Calu3 (cell line): ENCODE data around the gene CDK12. TPM values are rescaled to one million over a fixed set of nuclear protein-coding genes. Genes with fewer than 3 reads are reported as not detected.
"Not testable (repeated sequence)": the region's sequence is repeated elsewhere in the genome, so short reads cannot be mapped to it uniquely, and the experiment has no call there.

Experiments used
- BruUV-seq: library from RNA; stranded (reverse); fragments of 400-500 nt; replicated peaks from 2 replicates; lab custom pipeline; 2021; lab: Mats Ljungman, UMichigan
- CTCF ChIA-PET: fragments of 300-600 bp; sonication (Branson Sonifier 250); formaldehyde crosslinking; loops from one replicate; lab custom pipeline; 2022; ENCODE audit warnings: antibody characterized with exemption; lab: Charles Lee
- DNase-seq: peaks from one replicate; pipeline ENCODE4 v3.0.0; 2022
- H3K27ac Mint-ChIP-seq: one replicate; pipeline ENCODE4 v1.8.0; 2022; ENCODE audit warnings: mixed read lengths; ENCODE audit not compliant: unreplicated experiment
- H3K27me3 Mint-ChIP-seq: one replicate; pipeline ENCODE4 v1.8.0; 2022; ENCODE audit warnings: mixed read lengths; ENCODE audit not compliant: unreplicated experiment
- H3K36me3 Mint-ChIP-seq: one replicate; pipeline ENCODE4 v1.8.0; 2022; ENCODE audit warnings: mild to moderate bottlenecking, moderate library complexity, mixed read lengths; ENCODE audit not compliant: insufficient read depth, unreplicated experiment
- H3K4me1 Mint-ChIP-seq: one replicate; pipeline ENCODE4 v1.8.0; 2022; ENCODE audit warnings: mild to moderate bottlenecking, low read depth, mixed read lengths; ENCODE audit not compliant: unreplicated experiment
- H3K4me3 Mint-ChIP-seq: one replicate; pipeline ENCODE4 v1.8.0; 2022; ENCODE audit warnings: mild to moderate bottlenecking, low read depth, moderate library complexity, mixed read lengths; ENCODE audit not compliant: unreplicated experiment
- H3K9me3 Mint-ChIP-seq: one replicate; pipeline ENCODE4 v1.8.0; 2022; ENCODE audit warnings: low read depth, mixed read lengths; ENCODE audit not compliant: unreplicated experiment
- intact Hi-C: fragments of 100-400 bp; cut with micrococcal nuclease; formaldehyde crosslinking; loops from one replicate; pipeline ENCODE4 v1.10.0; 2022; ENCODE audit not compliant: unreplicated experiment
- total RNA-seq: library from RNA; stranded (reverse); gene quantifications from 2 replicates; pipeline ENCODE4 v1.2.3, GENCODE V29; 2022
- TF ChIP-seq, protein P1 (sequence below): fragments of 200-600 bp; IDR thresholded peaks from one replicate; pipeline ENCODE4 v1.8.0; 2022; ENCODE audit warnings: antibody characterized with exemption; ENCODE audit not compliant: unreplicated experiment

The CDK12 gene
- total RNA-seq, 1 experiment from 2014 or later, result 321 TPM

DNA sequence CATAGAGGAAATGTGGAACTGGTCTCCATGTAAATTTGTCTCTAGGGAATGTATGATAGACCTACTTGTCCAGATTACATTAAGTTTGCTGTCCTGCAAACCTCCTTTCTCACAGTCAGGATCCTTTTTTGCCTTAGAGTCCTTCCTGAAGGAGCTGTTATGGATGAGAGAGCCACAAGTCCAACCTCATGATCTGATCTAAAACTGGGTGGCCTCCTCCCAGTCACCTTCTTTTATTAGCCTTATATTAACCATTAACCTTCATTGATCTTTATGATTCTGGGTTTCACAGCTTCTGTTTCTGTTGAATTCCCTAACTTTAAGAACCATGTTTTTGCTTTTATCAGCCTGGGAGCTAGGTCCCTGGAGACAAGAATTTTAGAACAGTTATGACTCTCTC lies 82.4 kb downstream of the CDK12 start:
- DNase-seq, result peak; percentile 44
- Mint-ChIP-seq H3K4me1 (peaks cover 16% of the 10 kb centered on the region), H3K27ac (peak overlapping the region; percentile 3), H3K4me3 (no peak overlapping the region), H3K36me3 (peaks cover 35% of the 10 kb centered on the region), H3K9me3 (no peaks in the 10 kb centered on the region), H3K27me3 (no peaks in the 10 kb centered on the region)
- TF ChIP-seq, protein P1, sequence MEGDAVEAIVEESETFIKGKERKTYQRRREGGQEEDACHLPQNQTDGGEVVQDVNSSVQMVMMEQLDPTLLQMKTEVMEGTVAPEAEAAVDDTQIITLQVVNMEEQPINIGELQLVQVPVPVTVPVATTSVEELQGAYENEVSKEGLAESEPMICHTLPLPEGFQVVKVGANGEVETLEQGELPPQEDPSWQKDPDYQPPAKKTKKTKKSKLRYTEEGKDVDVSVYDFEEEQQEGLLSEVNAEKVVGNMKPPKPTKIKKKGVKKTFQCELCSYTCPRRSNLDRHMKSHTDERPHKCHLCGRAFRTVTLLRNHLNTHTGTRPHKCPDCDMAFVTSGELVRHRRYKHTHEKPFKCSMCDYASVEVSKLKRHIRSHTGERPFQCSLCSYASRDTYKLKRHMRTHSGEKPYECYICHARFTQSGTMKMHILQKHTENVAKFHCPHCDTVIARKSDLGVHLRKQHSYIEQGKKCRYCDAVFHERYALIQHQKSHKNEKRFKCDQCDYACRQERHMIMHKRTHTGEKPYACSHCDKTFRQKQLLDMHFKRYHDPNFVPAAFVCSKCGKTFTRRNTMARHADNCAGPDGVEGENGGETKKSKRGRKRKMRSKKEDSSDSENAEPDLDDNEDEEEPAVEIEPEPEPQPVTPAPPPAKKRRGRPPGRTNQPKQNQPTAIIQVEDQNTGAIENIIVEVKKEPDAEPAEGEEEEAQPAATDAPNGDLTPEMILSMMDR, result no peak
- intact Hi-C loops, result loop anchor here (1.0 kb wide), 2 partner anchors 16 to 80 kb away; no protein-coding TSS in a partner anchor
- no TSS peak for BruUV-seq
- CTCF ChIA-PET, result interaction anchor here (0.6 to 15.3 kb wide), 10 partner anchors 12 to 377 kb away, joined by 3 to 382 read pairs (median 6); no protein-coding TSS in a partner anchor

DNA sequence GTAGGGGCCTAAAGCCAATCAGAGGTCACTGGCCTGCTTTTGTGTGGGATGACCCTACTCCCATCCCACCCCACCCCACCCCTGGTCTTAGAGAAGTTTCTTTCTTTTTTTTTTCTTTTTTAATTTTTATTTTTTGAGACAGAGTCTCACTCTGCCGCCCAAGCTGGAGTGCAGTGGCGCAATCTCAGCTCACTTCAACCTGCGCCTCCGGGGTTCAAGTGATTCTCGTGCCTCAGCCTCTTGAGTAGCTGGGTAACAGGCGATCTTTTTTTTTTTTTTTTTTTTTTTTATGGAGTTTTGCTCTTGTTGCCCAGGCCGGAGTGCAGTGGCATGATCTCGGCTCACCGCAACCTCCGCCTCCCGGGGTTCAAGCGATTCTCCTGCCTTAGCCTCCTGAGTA lies 83.1 kb downstream of the CDK12 start:
- H3K27me3 Mint-ChIP-seq, H3K9me3 Mint-ChIP-seq, DNase-seq, H3K27ac Mint-ChIP-seq, H3K4me3 Mint-ChIP-seq, BruUV-seq, intact Hi-C loops: not testable (repeated sequence)
- CTCF ChIA-PET, result interaction anchor here (0.6 to 15.3 kb wide), 11 partner anchors 11 to 376 kb away, joined by 3 to 382 read pairs (median 4); no protein-coding TSS in a partner anchor
- Mint-ChIP-seq H3K36me3 (peaks cover 36% of the 10 kb centered on the region), H3K4me1 (peaks cover 16% of the 10 kb centered on the region)

DNA sequence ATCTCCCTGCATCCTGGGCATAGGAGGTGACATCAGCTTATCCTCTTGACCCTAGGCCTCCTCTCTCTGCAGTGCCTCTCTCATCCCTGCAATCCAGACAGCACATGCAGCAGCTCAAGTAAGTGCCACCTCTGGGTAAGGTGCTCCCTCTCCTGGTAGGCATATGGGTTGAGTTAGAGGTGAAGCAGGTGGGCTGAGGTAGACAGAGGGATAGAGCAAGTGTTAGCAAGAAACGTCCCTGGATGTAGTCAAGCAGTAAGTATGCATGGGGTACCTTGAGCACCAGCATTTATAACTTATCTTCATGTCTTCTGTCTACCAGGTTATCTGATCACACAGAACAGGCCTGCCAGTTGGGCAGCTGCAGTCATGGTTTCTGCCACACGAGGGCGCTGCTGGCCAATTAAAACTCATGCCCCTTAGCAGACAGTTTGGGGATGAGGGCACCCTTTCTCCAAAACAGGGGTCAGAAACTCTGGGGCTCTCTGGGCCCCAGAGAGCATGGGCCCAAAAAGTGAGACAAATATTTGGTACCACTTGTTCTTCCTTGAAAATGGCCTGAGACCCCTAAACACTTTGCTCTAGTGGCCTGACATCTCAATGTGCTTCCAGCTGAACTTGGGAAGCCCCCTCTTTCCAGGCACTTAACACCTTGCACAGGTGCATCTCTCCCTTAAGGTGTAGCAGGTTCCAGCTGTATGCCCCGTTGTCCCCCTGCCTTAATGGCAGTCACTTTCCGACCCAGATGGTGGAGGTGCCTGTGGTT lies 86.6 kb downstream of the CDK12 start:
- no TSS peak for BruUV-seq
- intact Hi-C loops, result loop anchor here (1.0 to 5.0 kb wide), 4 partner anchors 21 to 341 kb away; no protein-coding TSS in a partner anchor
- H3K27ac Mint-ChIP-seq, result no peak overlapping the region

DNA sequence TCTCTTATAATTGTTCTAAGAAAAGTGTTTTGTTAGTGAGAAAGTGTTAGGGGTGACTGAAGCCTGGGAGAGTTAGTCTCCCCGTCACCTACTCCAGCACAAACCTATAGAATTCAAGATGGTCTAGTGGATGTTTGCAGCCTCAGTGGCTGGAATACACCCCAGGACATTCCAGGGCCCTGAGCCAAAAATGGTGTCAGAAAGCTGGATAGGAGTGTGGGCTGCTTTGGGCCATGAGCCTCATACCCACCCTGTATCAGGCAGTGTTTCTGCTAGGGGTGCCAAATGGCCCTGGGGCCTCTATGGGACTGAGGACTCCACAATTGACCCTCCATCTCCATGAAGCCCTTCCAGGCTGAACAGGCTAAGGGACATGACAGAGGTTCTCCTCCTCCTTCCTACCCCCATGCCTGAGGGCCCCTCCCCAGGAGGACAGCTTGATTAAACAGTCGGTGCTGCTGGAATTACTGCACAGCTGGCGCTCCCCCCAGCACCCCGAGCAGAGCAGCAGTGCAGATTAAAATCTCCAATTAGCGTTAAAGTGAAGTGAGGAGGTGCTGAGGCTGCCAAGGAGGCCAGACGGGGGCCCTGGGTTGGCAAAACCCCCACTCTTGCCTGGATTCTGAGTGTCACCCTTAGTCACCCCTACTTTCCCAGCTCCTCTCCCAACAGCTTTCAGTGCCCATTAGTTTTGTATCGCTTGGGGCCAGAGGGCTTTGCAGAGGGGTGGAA lies 87.4 kb downstream of the CDK12 start:
- Mint-ChIP-seq H3K4me1 (peaks cover 5% of the 10 kb centered on the region), H3K9me3 (no peaks in the 10 kb centered on the region), H3K4me3 (no peak overlapping the region), H3K27ac (no peak overlapping the region), H3K27me3 (no peaks in the 10 kb centered on the region), H3K36me3 (peaks cover 45% of the 10 kb centered on the region)
- no peak for DNase-seq
- intact Hi-C loops, result loop anchor here (1.0 to 5.0 kb wide), 2 partner anchors 74 to 276 kb away; no protein-coding TSS in a partner anchor
- CTCF ChIA-PET, result interaction anchor here (0.5 to 15.3 kb wide), 40 partner anchors 9 to 1136 kb away, joined by 3 to 382 read pairs (median 7); partner anchors contain the start of genes CDK12, ERBB2, MED1 and MIEN1
- no TSS peak for BruUV-seq
- TF ChIP-seq, protein P1, result no peak

More for the DNA sequence above, 86.6 kb downstream of the CDK12 start:
- CTCF ChIA-PET, result interaction anchor here (0.5 to 15.3 kb wide), 68 partner anchors 9 to 1135 kb away, joined by 3 to 382 read pairs (median 5); partner anchors contain the start of genes CDK12, ERBB2, MED1 and MIEN1
- Mint-ChIP-seq H3K27me3 (no peaks in the 10 kb centered on the region), H3K4me1 (peaks cover 12% of the 10 kb centered on the region), H3K9me3 (no peaks in the 10 kb centered on the region), H3K4me3 (no peak overlapping the region), H3K36me3 (peaks cover 41% of the 10 kb centered on the region)
- peak; percentile 96 for DNase-seq
- TF ChIP-seq, protein P1, result peak; percentile 100
